HL-60 (cell line): ENCODE data around the gene SCYL1.

Source experiments
- SPI1 ChIP-seq: IDR thresholded peaks from 2 replicates; pipeline ENCODE4 v1.6.1; 2012; ENCODE audit warnings: low read depth, mild to moderate bottlenecking, borderline replicate concordance
- TF ChIP-seq, protein P1 (sequence below): IDR thresholded peaks from one replicate; pipeline ENCODE4 v1.5.1; 2011; ENCODE audit warnings: low read length, control low read depth, inconsistent platforms; ENCODE audit not compliant: insufficient read depth

- TF ChIP-seq, protein P1, sequence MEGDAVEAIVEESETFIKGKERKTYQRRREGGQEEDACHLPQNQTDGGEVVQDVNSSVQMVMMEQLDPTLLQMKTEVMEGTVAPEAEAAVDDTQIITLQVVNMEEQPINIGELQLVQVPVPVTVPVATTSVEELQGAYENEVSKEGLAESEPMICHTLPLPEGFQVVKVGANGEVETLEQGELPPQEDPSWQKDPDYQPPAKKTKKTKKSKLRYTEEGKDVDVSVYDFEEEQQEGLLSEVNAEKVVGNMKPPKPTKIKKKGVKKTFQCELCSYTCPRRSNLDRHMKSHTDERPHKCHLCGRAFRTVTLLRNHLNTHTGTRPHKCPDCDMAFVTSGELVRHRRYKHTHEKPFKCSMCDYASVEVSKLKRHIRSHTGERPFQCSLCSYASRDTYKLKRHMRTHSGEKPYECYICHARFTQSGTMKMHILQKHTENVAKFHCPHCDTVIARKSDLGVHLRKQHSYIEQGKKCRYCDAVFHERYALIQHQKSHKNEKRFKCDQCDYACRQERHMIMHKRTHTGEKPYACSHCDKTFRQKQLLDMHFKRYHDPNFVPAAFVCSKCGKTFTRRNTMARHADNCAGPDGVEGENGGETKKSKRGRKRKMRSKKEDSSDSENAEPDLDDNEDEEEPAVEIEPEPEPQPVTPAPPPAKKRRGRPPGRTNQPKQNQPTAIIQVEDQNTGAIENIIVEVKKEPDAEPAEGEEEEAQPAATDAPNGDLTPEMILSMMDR = peak; percentile 15
- no peak for TF ChIP-seq SPI1
These were observed 45.4 kb downstream of the SCYL1 start, which contains the start of gene ZNRD2 for GRCh38 chr11:65569973-65570918.
